T-helper 1 cell treated with Interleukin-12 subunit alpha and Interleukin-12 subunit beta and Interleukin-4 antibody, amounts not matched to agents 30 μg/mL and 1 μg/mL, for 36 hours (primary cell): ENCODE results near the gene SNN.

Experiments
- H3K27ac Mint-ChIP-seq: one replicate; pipeline ENCODE4 v1.8.0; 2021; ENCODE audit warnings: mild to moderate bottlenecking, mixed read lengths
- H3K27me3 Mint-ChIP-seq: one replicate; pipeline ENCODE4 v1.8.0; 2021; ENCODE audit warnings: low read depth, mixed read lengths
- H3K36me3 Mint-ChIP-seq: one replicate; pipeline ENCODE4 v1.8.0; 2021; ENCODE audit warnings: low read depth, mixed read lengths
- H3K4me1 Mint-ChIP-seq: one replicate; pipeline ENCODE4 v1.8.0; 2021; ENCODE audit warnings: low read depth, mixed read lengths
- H3K4me3 Mint-ChIP-seq: one replicate; pipeline ENCODE4 v1.8.0; 2021; ENCODE audit warnings: mild to moderate bottlenecking, moderate library complexity, mixed read lengths
- H3K9me3 Mint-ChIP-seq: one replicate; pipeline ENCODE4 v1.8.0; 2021; ENCODE audit warnings: mixed read lengths

Gene SNN

GRCh38 chr16:11688520-11688886 is 20.2 kb downstream of the SNN start:
- Mint-ChIP-seq H3K4me3 (no peak overlapping the region), H3K27ac (no peak overlapping the region), H3K4me1 (peaks cover 22% of the 10 kb centered on the region), H3K27me3 (no peaks in the 10 kb centered on the region), H3K9me3 (no peaks in the 10 kb centered on the region), H3K36me3 (peaks cover 56% of the 10 kb centered on the region)

- H3K36me3 Mint-ChIP-seq: peaks cover 55% of the 10 kb centered on the region
- peak overlapping the region; percentile 19 for H3K27ac Mint-ChIP-seq
- no peak overlapping the region for H3K4me3 Mint-ChIP-seq
- H3K4me1 Mint-ChIP-seq: peaks cover 22% of the 10 kb centered on the region
- H3K27me3 Mint-ChIP-seq: no peaks in the 10 kb centered on the region
- no peaks in the 10 kb centered on the region for H3K9me3 Mint-ChIP-seq
Measured at GRCh38 chr16:11689031-11689840, 21.0 kb downstream of the SNN start.

- Mint-ChIP-seq H3K27ac (no peak overlapping the region), H3K9me3 (no peaks in the 10 kb centered on the region), H3K4me3 (no peak overlapping the region), H3K36me3 (peaks cover 61% of the 10 kb centered on the region), H3K4me1 (peaks cover 26% of the 10 kb centered on the region), H3K27me3 (no peaks in the 10 kb centered on the region)
Measured at GRCh38 chr16:11691235-11691634, 23.0 kb downstream of the SNN start.

- Mint-ChIP-seq H3K36me3 (peaks cover 61% of the 10 kb centered on the region), H3K27me3 (no peaks in the 10 kb centered on the region), H3K4me1 (peaks cover 31% of the 10 kb centered on the region), H3K4me3 (no peak overlapping the region), H3K27ac (no peak overlapping the region), H3K9me3 (no peaks in the 10 kb centered on the region)
Measured at GRCh38 chr16:11691771-11692170, 23.5 kb downstream of the SNN start.

- Mint-ChIP-seq H3K27ac (no peak overlapping the region), H3K9me3 (no peaks in the 10 kb centered on the region), H3K27me3 (no peaks in the 10 kb centered on the region), H3K36me3 (peaks cover 59% of the 10 kb centered on the region), H3K4me1 (peaks cover 35% of the 10 kb centered on the region), H3K4me3 (no peak overlapping the region)
Measured at GRCh38 chr16:11692171-11692570, 23.9 kb downstream of the SNN start.

GRCh38 chr16:11692651-11693050 is 24.4 kb downstream of the SNN start:
- Mint-ChIP-seq H3K27me3 (no peaks in the 10 kb centered on the region), H3K27ac (no peak overlapping the region), H3K36me3 (peaks cover 58% of the 10 kb centered on the region), H3K9me3 (no peaks in the 10 kb centered on the region), H3K4me3 (no peak overlapping the region), H3K4me1 (peaks cover 38% of the 10 kb centered on the region)

- H3K27me3 Mint-ChIP-seq: no peaks in the 10 kb centered on the region
- H3K27ac Mint-ChIP-seq: peak overlapping the region; percentile 41
- H3K36me3 Mint-ChIP-seq: peaks cover 59% of the 10 kb centered on the region
- no peaks in the 10 kb centered on the region for H3K9me3 Mint-ChIP-seq
- H3K4me3 Mint-ChIP-seq: no peak overlapping the region
- H3K4me1 Mint-ChIP-seq: peaks cover 45% of the 10 kb centered on the region
Measured at GRCh38 chr16:11696266-11697012, 28.2 kb downstream of the SNN start.

- H3K27me3 Mint-ChIP-seq: no peaks in the 10 kb centered on the region
- H3K9me3 Mint-ChIP-seq: no peaks in the 10 kb centered on the region
- peak overlapping the region; percentile 52 for H3K27ac Mint-ChIP-seq
- no peak overlapping the region for H3K4me3 Mint-ChIP-seq
- peaks cover 48% of the 10 kb centered on the region for H3K4me1 Mint-ChIP-seq
- peaks cover 56% of the 10 kb centered on the region for H3K36me3 Mint-ChIP-seq
Measured at GRCh38 chr16:11697319-11697718, 29.1 kb downstream of the SNN start.

GRCh38 chr16:11698271-11698689 is 30.0 kb downstream of the SNN start:
- peaks cover 57% of the 10 kb centered on the region for H3K36me3 Mint-ChIP-seq
- no peaks in the 10 kb centered on the region for H3K9me3 Mint-ChIP-seq
- no peaks in the 10 kb centered on the region for H3K27me3 Mint-ChIP-seq
- peak overlapping the region; percentile 6 for H3K27ac Mint-ChIP-seq
- no peak overlapping the region for H3K4me3 Mint-ChIP-seq
- H3K4me1 Mint-ChIP-seq: peaks cover 50% of the 10 kb centered on the region

- Mint-ChIP-seq H3K36me3 (peaks cover 58% of the 10 kb centered on the region), H3K4me3 (no peak overlapping the region), H3K4me1 (peaks cover 51% of the 10 kb centered on the region), H3K9me3 (no peaks in the 10 kb centered on the region), H3K27ac (peak overlapping the region; percentile 55), H3K27me3 (no peaks in the 10 kb centered on the region)
Measured at GRCh38 chr16:11699234-11699894, 31.1 kb downstream of the SNN start.

GRCh38 chr16:11700264-11701029 is 32.2 kb downstream of the SNN start:
- H3K4me1 Mint-ChIP-seq: peaks cover 55% of the 10 kb centered on the region
- no peak overlapping the region for H3K27ac Mint-ChIP-seq
- H3K36me3 Mint-ChIP-seq: peaks cover 56% of the 10 kb centered on the region
- H3K4me3 Mint-ChIP-seq: no peak overlapping the region
- H3K9me3 Mint-ChIP-seq: no peaks in the 10 kb centered on the region
- no peaks in the 10 kb centered on the region for H3K27me3 Mint-ChIP-seq

- peaks cover 18% of the 10 kb centered on the region for H3K4me1 Mint-ChIP-seq
- H3K27ac Mint-ChIP-seq: no peak overlapping the region
- H3K4me3 Mint-ChIP-seq: no peak overlapping the region
- H3K36me3 Mint-ChIP-seq: peaks cover 33% of the 10 kb centered on the region
- H3K27me3 Mint-ChIP-seq: no peaks in the 10 kb centered on the region
- H3K9me3 Mint-ChIP-seq: no peaks in the 10 kb centered on the region
Measured at GRCh38 chr16:11705311-11706025, 37.2 kb downstream of the SNN start.

- no peak overlapping the region for H3K27ac Mint-ChIP-seq
- H3K4me1 Mint-ChIP-seq: peaks cover 14% of the 10 kb centered on the region
- peaks cover 31% of the 10 kb centered on the region for H3K36me3 Mint-ChIP-seq
- no peaks in the 10 kb centered on the region for H3K27me3 Mint-ChIP-seq
- no peak overlapping the region for H3K4me3 Mint-ChIP-seq
- H3K9me3 Mint-ChIP-seq: no peaks in the 10 kb centered on the region
Measured at GRCh38 chr16:11706180-11706742, 38.0 kb downstream of the SNN start.
